Immature natural killer cell (primary cell): ENCODE measurements around the gene ZMAT5. TPM values are rescaled to one million over a fixed set of nuclear protein-coding genes. Genes with fewer than 3 reads are reported as not detected.

ENCODE experiments used
- DNase-seq, 3 donors: peaks; one replicate each; pipeline ENCODE4 v3.0.0; 2022; ENCODE audit warnings: mixed read lengths in 1 of 3
- H3K27ac Mint-ChIP-seq, 6 donors: one replicate each; pipeline ENCODE4 v1.8.0; 2020; ENCODE audit warnings: mixed read lengths in 6 of 6, mild to moderate bottlenecking in 5 of 6, inconsistent platforms in 4 of 6, moderate library complexity in 3 of 6
- H3K27me3 Mint-ChIP-seq, 3 donors: one replicate each; pipeline ENCODE4 v1.8.0; 2020 to 2021; ENCODE audit warnings: low read depth in 3 of 3, mild to moderate bottlenecking in 3 of 3, mixed read lengths in 3 of 3, moderate library complexity in 3 of 3, inconsistent platforms in 1 of 3
- H3K36me3 Mint-ChIP-seq, 3 donors: one replicate each; pipeline ENCODE4 v1.8.0; 2020; ENCODE audit warnings: mixed read lengths in 3 of 3, inconsistent platforms in 2 of 3, mild to moderate bottlenecking in 2 of 3
- H3K4me1 Mint-ChIP-seq, 2 donors: one replicate each; pipeline ENCODE4 v1.8.0; 2020; ENCODE audit warnings: inconsistent platforms in 2 of 2, mild to moderate bottlenecking in 2 of 2, mixed read lengths in 2 of 2, moderate library complexity in 1 of 2
- H3K4me3 Mint-ChIP-seq, 5 donors: one replicate each; pipeline ENCODE4 v1.8.0; 2020; ENCODE audit warnings: mild to moderate bottlenecking in 5 of 5, mixed read lengths in 5 of 5, inconsistent platforms in 3 of 5, moderate library complexity in 3 of 5
- H3K9me3 Mint-ChIP-seq, 6 donors: one replicate each; pipeline ENCODE4 v1.8.0; 2020; ENCODE audit warnings: mild to moderate bottlenecking in 6 of 6, mixed read lengths in 6 of 6, inconsistent platforms in 4 of 6, moderate library complexity in 3 of 6
- polyA plus RNA-seq, 3 donors: library from polyadenylated mRNA; unstranded; fragments of 300-500 nt; fragmentation: Illumina TruSeq; gene quantifications; one replicate each; pipeline ENCODE4 v1.2.3, GENCODE V29; 2021

Gene ZMAT5
- polyA plus RNA-seq, 3 donors from 2014 or later: 59.3 to 77.7 (median 72.2) TPM

GRCh38 chr22:29712119-29712518 is 54.7 kb downstream of the ZMAT5 start:
- Mint-ChIP-seq H3K9me3 (no peaks in the 10 kb centered on the region), H3K27me3 (peaks cover 2 to 11% (median 4%) of the 10 kb centered on the region in 3 donors), H3K27ac (no peak overlapping the region), H3K36me3 (no peaks in the 10 kb centered on the region), H3K4me3 (no peak overlapping the region), H3K4me1 (no peaks in the 10 kb centered on the region)
- DNase-seq: no peak

GRCh38 chr22:29710922-29711593 is 55.7 kb downstream of the ZMAT5 start:
- no peak overlapping the region for H3K4me3 Mint-ChIP-seq
- H3K27me3 Mint-ChIP-seq: peaks cover 2 to 6% (median 2%) of the 10 kb centered on the region in 3 donors
- DNase-seq: no peak
- no peaks in the 10 kb centered on the region for H3K9me3 Mint-ChIP-seq
- H3K36me3 Mint-ChIP-seq: no peaks in the 10 kb centered on the region
- no peak overlapping the region for H3K27ac Mint-ChIP-seq
- H3K4me1 Mint-ChIP-seq: no peaks in the 10 kb centered on the region

GRCh38 chr22:29710193-29710592 is 56.6 kb downstream of the ZMAT5 start:
- Mint-ChIP-seq H3K36me3 (no peaks in the 10 kb centered on the region), H3K4me1 (no peaks in the 10 kb centered on the region), H3K27me3 (peaks cover 2 to 6% (median 2%) of the 10 kb centered on the region in 3 donors), H3K27ac (no peak overlapping the region), H3K4me3 (no peak overlapping the region), H3K9me3 (no peaks in the 10 kb centered on the region)
- DNase-seq: no peak

GRCh38 chr22:29707471-29707870 is 59.3 kb downstream of the ZMAT5 start:
- H3K36me3 Mint-ChIP-seq: no peaks in the 10 kb centered on the region
- no peak overlapping the region for H3K4me3 Mint-ChIP-seq
- peaks cover 0 to 8% (median 2%) of the 10 kb centered on the region in 3 donors for H3K27me3 Mint-ChIP-seq
- no peak overlapping the region for H3K27ac Mint-ChIP-seq
- no peaks in the 10 kb centered on the region for H3K9me3 Mint-ChIP-seq
- DNase-seq: no peak
- H3K4me1 Mint-ChIP-seq: no peaks in the 10 kb centered on the region

- Mint-ChIP-seq H3K36me3 (no peaks in the 10 kb centered on the region), H3K27me3 (peaks cover 0 to 8% (median 2%) of the 10 kb centered on the region in 3 donors), H3K4me3 (no peak overlapping the region), H3K27ac (no peak overlapping the region), H3K9me3 (no peaks in the 10 kb centered on the region), H3K4me1 (no peaks in the 10 kb centered on the region)
- no peak for DNase-seq
Measured at GRCh38 chr22:29707010-29707409, 59.8 kb downstream of the ZMAT5 start.

GRCh38 chr22:29706486-29706885 is 60.3 kb downstream of the ZMAT5 start:
- H3K4me1 Mint-ChIP-seq: no peaks in the 10 kb centered on the region
- no peak for DNase-seq
- H3K27ac Mint-ChIP-seq: no peak overlapping the region
- no peak overlapping the region for H3K4me3 Mint-ChIP-seq
- H3K9me3 Mint-ChIP-seq: no peaks in the 10 kb centered on the region
- H3K36me3 Mint-ChIP-seq: no peaks in the 10 kb centered on the region
- H3K27me3 Mint-ChIP-seq: peaks cover 0 to 8% (median 5%) of the 10 kb centered on the region in 3 donors

GRCh38 chr22:29705651-29706050 is 61.2 kb downstream of the ZMAT5 start:
- H3K4me3 Mint-ChIP-seq: no peak overlapping the region
- no peak for DNase-seq
- no peaks in the 10 kb centered on the region for H3K4me1 Mint-ChIP-seq
- H3K36me3 Mint-ChIP-seq: no peaks in the 10 kb centered on the region
- peaks cover 0 to 8% (median 5%) of the 10 kb centered on the region in 3 donors for H3K27me3 Mint-ChIP-seq
- no peak overlapping the region for H3K27ac Mint-ChIP-seq
- H3K9me3 Mint-ChIP-seq: no peaks in the 10 kb centered on the region

- DNase-seq: no peak
- H3K4me1 Mint-ChIP-seq: no peaks in the 10 kb centered on the region
- H3K27ac Mint-ChIP-seq: no peak overlapping the region
- no peaks in the 10 kb centered on the region for H3K9me3 Mint-ChIP-seq
- no peaks in the 10 kb centered on the region for H3K36me3 Mint-ChIP-seq
- no peak overlapping the region for H3K4me3 Mint-ChIP-seq
- peaks cover 0 to 11% (median 5%) of the 10 kb centered on the region in 3 donors for H3K27me3 Mint-ChIP-seq
Measured at GRCh38 chr22:29704528-29705285, 62.1 kb downstream of the ZMAT5 start.

GRCh38 chr22:29703569-29704195 is 63.1 kb downstream of the ZMAT5 start:
- H3K36me3 Mint-ChIP-seq: peaks cover 0 to 4% (median 0%) of the 10 kb centered on the region in 3 donors
- H3K27ac Mint-ChIP-seq: peak overlapping the region in 1 of 6 donors; percentile 64
- DNase-seq: no peak
- no peaks in the 10 kb centered on the region for H3K4me1 Mint-ChIP-seq
- no peak overlapping the region for H3K4me3 Mint-ChIP-seq
- peaks cover 0 to 11% (median 5%) of the 10 kb centered on the region in 3 donors for H3K27me3 Mint-ChIP-seq
- H3K9me3 Mint-ChIP-seq: no peaks in the 10 kb centered on the region

- peak overlapping the region in 1 of 6 donors; percentile 64 for H3K27ac Mint-ChIP-seq
Measured at GRCh38 chr22:29702931-29703501, 63.8 kb downstream of the ZMAT5 start.

GRCh38 chr22:29702000-29702930 is 64.5 kb downstream of the ZMAT5 start:
- H3K9me3 Mint-ChIP-seq: no peaks in the 10 kb centered on the region
- H3K36me3 Mint-ChIP-seq: peaks cover 0 to 4% (median 4%) of the 10 kb centered on the region in 3 donors
- H3K4me3 Mint-ChIP-seq: no peak overlapping the region
- no peaks in the 10 kb centered on the region for H3K4me1 Mint-ChIP-seq
- H3K27me3 Mint-ChIP-seq: peaks cover 0 to 7% (median 4%) of the 10 kb centered on the region in 3 donors
- no peak for DNase-seq
- no peak overlapping the region for H3K27ac Mint-ChIP-seq

More at GRCh38 chr22:29702931-29703501, 63.8 kb downstream of the ZMAT5 start:
- H3K27me3 Mint-ChIP-seq: peaks cover 0 to 11% (median 5%) of the 10 kb centered on the region in 3 donors
- peaks cover 0 to 4% (median 3%) of the 10 kb centered on the region in 3 donors for H3K36me3 Mint-ChIP-seq
- DNase-seq: no peak
- no peaks in the 10 kb centered on the region for H3K9me3 Mint-ChIP-seq
- no peak overlapping the region for H3K4me3 Mint-ChIP-seq
- no peaks in the 10 kb centered on the region for H3K4me1 Mint-ChIP-seq

GRCh38 chr22:29701155-29701999 is 65.4 kb downstream of the ZMAT5 start:
- H3K36me3 Mint-ChIP-seq: peaks cover 0 to 8% (median 4%) of the 10 kb centered on the region in 3 donors
- H3K9me3 Mint-ChIP-seq: no peaks in the 10 kb centered on the region
- peaks cover 0 to 7% (median 4%) of the 10 kb centered on the region in 3 donors for H3K27me3 Mint-ChIP-seq
- no peak overlapping the region for H3K4me3 Mint-ChIP-seq
- H3K4me1 Mint-ChIP-seq: no peaks in the 10 kb centered on the region
- DNase-seq: no peak
- H3K27ac Mint-ChIP-seq: no peak overlapping the region
